Lung microvascular endothelial cell (primary cell): ENCODE data around the gene ZNG1F. TPM values are rescaled to one million over a fixed set of nuclear protein-coding genes. Genes with fewer than 3 reads are reported as not detected.
"Not testable (repeated sequence)": the region's sequence is repeated elsewhere in the genome, so short reads cannot be mapped to it uniquely, and the experiment has no call there.

Source experiments
- DNase-seq, 2 donors: peaks; one replicate each; pipeline versions ENCODE4 v3.0.0 to v3.0.0-alpha.2; 2010; ENCODE audit warnings: low read depth in 2 of 2
- total RNA-seq: library from RNA; depleted of rRNA; stranded (reverse); fragments of >200 nt; gene quantifications from 2 replicates; pipeline ENCODE4 v1.2.1, GENCODE V29; 2014

The ZNG1F gene
- total RNA-seq, 1 donor from 2014 or later: 5.8 TPM

DNA sequence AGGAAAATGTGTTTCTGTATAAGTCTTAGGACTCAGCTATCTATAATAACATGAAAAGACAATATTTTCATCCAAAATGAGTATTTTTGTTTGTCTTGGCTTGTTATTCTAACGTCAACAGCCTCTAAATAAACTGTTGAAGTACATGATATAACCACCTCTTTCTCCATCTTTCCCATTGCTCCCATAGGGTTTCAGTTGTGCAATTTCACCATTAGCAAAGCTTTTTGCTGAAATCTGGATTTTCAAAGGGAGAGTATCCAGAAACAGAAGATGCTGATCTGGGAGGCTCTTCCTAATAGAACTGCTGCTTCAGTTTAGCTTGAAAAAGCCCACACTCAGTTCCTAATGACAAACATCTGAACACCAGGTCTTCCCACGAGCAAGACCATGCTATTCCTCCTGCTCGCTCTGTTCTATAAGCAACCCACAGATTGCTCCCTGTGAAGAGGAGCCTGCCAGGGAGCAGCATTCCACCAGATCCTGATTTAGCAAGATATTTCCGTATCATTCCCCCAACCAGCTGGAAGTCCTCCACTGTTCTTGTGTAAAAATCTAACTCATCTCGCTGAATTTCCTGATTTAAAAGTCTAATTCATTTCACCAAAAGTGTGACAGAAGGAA is 101.8 kb downstream of the ZNG1F start:
- DNase-seq: not testable (repeated sequence)

DNA sequence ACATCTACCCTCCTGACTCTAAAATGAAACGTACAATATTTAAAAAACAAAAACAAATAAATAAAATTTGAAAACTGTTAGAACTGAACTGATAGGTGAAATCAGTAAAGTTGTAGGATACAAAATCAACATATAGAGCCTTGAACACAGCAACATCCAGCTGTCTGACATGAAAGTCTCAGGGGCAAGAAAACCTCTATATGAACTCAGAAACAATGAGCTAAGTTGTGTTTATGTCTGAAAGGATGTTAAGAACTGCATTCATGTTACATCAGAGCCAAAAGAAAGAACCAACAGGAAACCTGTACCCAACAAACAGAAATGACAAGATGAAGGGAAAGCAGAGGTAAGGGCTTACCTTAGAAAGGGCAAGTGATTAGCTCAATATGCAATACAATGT is 102.4 kb downstream of the ZNG1F start:
- not testable (repeated sequence) for DNase-seq

DNA sequence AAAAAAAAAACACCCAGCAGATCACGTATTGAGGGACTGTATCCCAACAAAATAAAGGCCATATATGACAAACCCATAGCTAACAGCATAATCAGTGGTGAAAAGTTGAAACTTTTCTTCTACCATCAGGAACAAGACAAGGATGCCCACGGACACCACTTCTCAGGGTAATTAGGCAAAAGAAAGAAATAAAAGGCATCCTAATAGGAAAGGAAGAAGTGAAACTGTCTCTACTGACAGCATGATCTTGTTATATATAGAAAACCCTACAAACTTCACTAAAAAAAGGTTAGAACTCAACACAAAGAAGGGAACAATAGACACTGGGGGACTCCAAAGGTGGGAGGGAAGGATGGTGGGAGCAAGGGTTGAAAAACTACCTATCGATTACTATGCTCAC is 102.9 kb downstream of the ZNG1F start:
- DNase-seq: not testable (repeated sequence)

DNA sequence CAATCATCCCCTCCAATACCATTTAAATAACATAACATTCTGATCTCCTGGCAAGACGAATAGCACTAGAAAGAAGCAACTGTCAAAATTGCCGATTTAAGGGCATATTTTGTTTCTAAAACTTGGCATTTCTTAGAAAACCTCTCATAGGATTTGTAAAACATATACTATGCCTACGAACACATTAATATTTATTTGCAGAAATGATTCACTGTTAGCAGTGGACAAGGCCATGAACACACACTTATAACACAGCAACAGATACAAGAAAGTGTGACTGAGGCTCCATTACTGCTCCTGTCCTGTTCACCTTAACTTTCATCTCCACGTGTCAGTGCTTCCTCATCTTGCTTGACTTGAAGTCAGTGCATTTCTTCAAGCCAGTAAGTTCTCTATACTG is 106.8 kb downstream of the ZNG1F start:
- not testable (repeated sequence) for DNase-seq

Other genes with a start within 250 kb of the ZNG1F start
- under 0.01 TPM in 1 of 2 replicates, not detected in the other for gene FOXD4L6, start 60.6 kb downstream of the ZNG1F start, total RNA-seq